GM23338 (cell line): ENCODE data around the gene CCDC169. TPM values are rescaled to one million over a fixed set of nuclear protein-coding genes. Genes with fewer than 3 reads are reported as not detected.
"Not testable (repeated sequence)": the region's sequence is repeated elsewhere in the genome, so short reads cannot be mapped to it uniquely, and the experiment has no call there.

Source experiments
- ATAC-seq: fragments of 200-7000 bp; cut with Tn5 transposase; 3 replicates; pipeline ENCODE4 v1.9.1; 2020
- DNase-seq: peaks from one replicate; pipeline ENCODE4 v3.0.0-alpha.2; 2015; ENCODE audit warnings: low spot score
- H2AFZ ChIP-seq: fragments of 200-600 bp; sonication (generic); 2 replicates; pipeline ENCODE4 v1.8.0; 2016; ENCODE audit warnings: antibody characterized with exemption, mild to moderate bottlenecking, moderate library complexity
- H3F3A ChIP-seq: fragments of 200-600 bp; sonication (generic); replicated peaks from 2 replicates; pipeline ENCODE4 v1.8.0; 2017; ENCODE audit warnings: antibody characterized with exemption, mixed run types, low read depth
- H3K27ac ChIP-seq: fragments of 200-600 bp; sonication (generic); 2 replicates; pipeline ENCODE4 v1.6.1; 2016; ENCODE audit warnings: low read depth
- H3K27me3 ChIP-seq: fragments of 200-600 bp; sonication (generic); 2 replicates; pipeline ENCODE4 v1.8.0; 2016; ENCODE audit warnings: mild to moderate bottlenecking, mixed run types, moderate library complexity; ENCODE audit not compliant: insufficient read depth
- H3K36me3 ChIP-seq: fragments of 200-600 bp; sonication (generic); 2 replicates; pipeline ENCODE4 v1.8.0; 2016; ENCODE audit warnings: mild to moderate bottlenecking; ENCODE audit not compliant: insufficient read depth
- H3K4me1 ChIP-seq: fragments of 200-600 bp; sonication (generic); 2 replicates; pipeline ENCODE4 v1.8.0; 2016; ENCODE audit warnings: mild to moderate bottlenecking, moderate library complexity; ENCODE audit not compliant: insufficient read depth
- H3K4me2 ChIP-seq: fragments of 200-600 bp; sonication (generic); 2 replicates; pipeline ENCODE4 v1.7.1; 2017; ENCODE audit warnings: mixed run types
- H3K4me3 ChIP-seq: fragments of 200-600 bp; sonication (generic); 2 replicates; pipeline ENCODE4 v1.6.1; 2016; ENCODE audit warnings: mixed run types
- H3K79me2 ChIP-seq: fragments of 200-600 bp; sonication (generic); replicated peaks from 2 replicates; pipeline ENCODE4 v1.8.0; 2017; ENCODE audit warnings: mild to moderate bottlenecking; ENCODE audit not compliant: insufficient read depth
- H3K9me2 ChIP-seq: fragments of 200-600 bp; sonication (generic); 2 replicates; pipeline ENCODE4 v1.8.0; 2017; ENCODE audit not compliant: insufficient read depth
- H4K20me1 ChIP-seq: fragments of 200-600 bp; sonication (generic); replicated peaks from 2 replicates; pipeline ENCODE4 v1.8.0; 2017; ENCODE audit warnings: mild to moderate bottlenecking; ENCODE audit not compliant: insufficient read depth
- H3K27ac Mint-ChIP-seq: 2 replicates; pipeline ENCODE4 v1.8.0; 2020; ENCODE audit warnings: inconsistent platforms, mild to moderate bottlenecking, moderate library complexity, mixed read lengths
- H3K27me3 Mint-ChIP-seq: 3 replicates; pipeline ENCODE4 v1.8.0; 2022; ENCODE audit warnings: low read depth, mild to moderate bottlenecking, moderate library complexity, mixed read lengths, inconsistent platforms; ENCODE audit not compliant: insufficient read depth, poor library complexity
- H3K36me3 Mint-ChIP-seq: 3 replicates; pipeline ENCODE4 v1.8.0; 2021; ENCODE audit warnings: low read depth, mild to moderate bottlenecking, inconsistent platforms, moderate library complexity, mixed read lengths
- H3K4me1 Mint-ChIP-seq: 3 replicates; pipeline ENCODE4 v1.8.0; 2020; ENCODE audit warnings: mild to moderate bottlenecking, inconsistent platforms, mixed read lengths
- H3K4me3 Mint-ChIP-seq: 3 replicates; pipeline ENCODE4 v1.8.0; 2021; ENCODE audit warnings: moderate library complexity, mild to moderate bottlenecking, inconsistent platforms, mixed read lengths
- H3K9me3 Mint-ChIP-seq: 3 replicates; pipeline ENCODE4 v1.8.0; 2020; ENCODE audit warnings: moderate library complexity, mild to moderate bottlenecking, inconsistent platforms, mixed read lengths
- EZH2phosphoT487 ChIP-seq: fragments of 200-600 bp; sonication (generic); IDR thresholded peaks from one replicate; pipeline ENCODE4 v1.8.1; 2018; ENCODE audit warnings: antibody characterized with exemption; ENCODE audit not compliant: unreplicated experiment
- POLR2AphosphoS5 ChIP-seq: IDR thresholded peaks from 2 replicates; pipeline ENCODE4 v1.6.1; 2016; ENCODE audit warnings: antibody characterized with exemption, low read depth
- polyA plus RNA-seq: library from polyadenylated mRNA; unstranded; fragments of >200 nt; fragmentation: Nextera tagmentation; extraction: Ambion mirVana; gene quantifications from 2 replicates; pipeline ENCODE4 v1.2.1, GENCODE V29; 2016
- total RNA-seq: library from RNA; depleted of rRNA; stranded (reverse); fragments of >200 nt; shearing (Covaris generic); gene quantifications from 2 replicates; pipeline ENCODE4 v1.2.3, GENCODE V29; 2014
- TF ChIP-seq, protein P1 (sequence below), 2 experiments: fragments of 200-600 bp in 1 of 2; sonication (generic) in 1 of 2; conservative IDR thresholded peaks; 2 replicates each; pipeline versions ENCODE4 v1.5.1 to v1.6.1; 2016 to 2017; ENCODE audit warnings: antibody characterized with exemption in 2 of 2, low read depth in 2 of 2, mild to moderate bottlenecking in 2 of 2, moderate library complexity in 1 of 2
- TF ChIP-seq, protein P2 (sequence below): fragments of 250-450 bp; sonication (Bioruptor Pico); IDR thresholded peaks from 2 replicates; pipeline ENCODE4 v1.5.0; 2020; ENCODE audit warnings: mild to moderate bottlenecking, moderate library complexity

Gene CCDC169
- total and polyA plus RNA-seq, 2 experiments from 2014 or later: 48.5 to 61.2 TPM

DNA sequence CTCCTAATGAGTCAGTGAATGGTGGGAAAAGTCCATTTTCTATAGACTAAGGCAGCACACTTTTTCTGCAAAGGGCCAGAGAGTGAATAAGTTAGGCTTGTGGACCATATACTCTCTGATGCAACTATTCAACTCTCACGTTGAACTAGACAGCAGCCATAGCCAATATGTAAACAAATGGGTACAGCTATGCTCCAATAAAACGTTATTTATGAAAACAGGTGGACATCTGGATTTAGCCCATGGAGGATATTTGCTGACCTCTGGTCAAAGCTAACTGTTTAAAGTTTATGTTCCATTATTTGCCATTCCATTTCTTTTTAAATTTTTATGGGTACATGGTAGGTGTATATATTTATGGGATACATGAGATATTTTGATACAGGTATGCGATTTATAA is 4.7 kb upstream of the CCDC169 start (continued):
- TF ChIP-seq, protein P1, sequence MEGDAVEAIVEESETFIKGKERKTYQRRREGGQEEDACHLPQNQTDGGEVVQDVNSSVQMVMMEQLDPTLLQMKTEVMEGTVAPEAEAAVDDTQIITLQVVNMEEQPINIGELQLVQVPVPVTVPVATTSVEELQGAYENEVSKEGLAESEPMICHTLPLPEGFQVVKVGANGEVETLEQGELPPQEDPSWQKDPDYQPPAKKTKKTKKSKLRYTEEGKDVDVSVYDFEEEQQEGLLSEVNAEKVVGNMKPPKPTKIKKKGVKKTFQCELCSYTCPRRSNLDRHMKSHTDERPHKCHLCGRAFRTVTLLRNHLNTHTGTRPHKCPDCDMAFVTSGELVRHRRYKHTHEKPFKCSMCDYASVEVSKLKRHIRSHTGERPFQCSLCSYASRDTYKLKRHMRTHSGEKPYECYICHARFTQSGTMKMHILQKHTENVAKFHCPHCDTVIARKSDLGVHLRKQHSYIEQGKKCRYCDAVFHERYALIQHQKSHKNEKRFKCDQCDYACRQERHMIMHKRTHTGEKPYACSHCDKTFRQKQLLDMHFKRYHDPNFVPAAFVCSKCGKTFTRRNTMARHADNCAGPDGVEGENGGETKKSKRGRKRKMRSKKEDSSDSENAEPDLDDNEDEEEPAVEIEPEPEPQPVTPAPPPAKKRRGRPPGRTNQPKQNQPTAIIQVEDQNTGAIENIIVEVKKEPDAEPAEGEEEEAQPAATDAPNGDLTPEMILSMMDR (conservative IDR thresholded peaks at IDR 0.05; ENCODE audit: low read depth in 2 of 2): no peak
- TF ChIP-seq, protein P2, sequence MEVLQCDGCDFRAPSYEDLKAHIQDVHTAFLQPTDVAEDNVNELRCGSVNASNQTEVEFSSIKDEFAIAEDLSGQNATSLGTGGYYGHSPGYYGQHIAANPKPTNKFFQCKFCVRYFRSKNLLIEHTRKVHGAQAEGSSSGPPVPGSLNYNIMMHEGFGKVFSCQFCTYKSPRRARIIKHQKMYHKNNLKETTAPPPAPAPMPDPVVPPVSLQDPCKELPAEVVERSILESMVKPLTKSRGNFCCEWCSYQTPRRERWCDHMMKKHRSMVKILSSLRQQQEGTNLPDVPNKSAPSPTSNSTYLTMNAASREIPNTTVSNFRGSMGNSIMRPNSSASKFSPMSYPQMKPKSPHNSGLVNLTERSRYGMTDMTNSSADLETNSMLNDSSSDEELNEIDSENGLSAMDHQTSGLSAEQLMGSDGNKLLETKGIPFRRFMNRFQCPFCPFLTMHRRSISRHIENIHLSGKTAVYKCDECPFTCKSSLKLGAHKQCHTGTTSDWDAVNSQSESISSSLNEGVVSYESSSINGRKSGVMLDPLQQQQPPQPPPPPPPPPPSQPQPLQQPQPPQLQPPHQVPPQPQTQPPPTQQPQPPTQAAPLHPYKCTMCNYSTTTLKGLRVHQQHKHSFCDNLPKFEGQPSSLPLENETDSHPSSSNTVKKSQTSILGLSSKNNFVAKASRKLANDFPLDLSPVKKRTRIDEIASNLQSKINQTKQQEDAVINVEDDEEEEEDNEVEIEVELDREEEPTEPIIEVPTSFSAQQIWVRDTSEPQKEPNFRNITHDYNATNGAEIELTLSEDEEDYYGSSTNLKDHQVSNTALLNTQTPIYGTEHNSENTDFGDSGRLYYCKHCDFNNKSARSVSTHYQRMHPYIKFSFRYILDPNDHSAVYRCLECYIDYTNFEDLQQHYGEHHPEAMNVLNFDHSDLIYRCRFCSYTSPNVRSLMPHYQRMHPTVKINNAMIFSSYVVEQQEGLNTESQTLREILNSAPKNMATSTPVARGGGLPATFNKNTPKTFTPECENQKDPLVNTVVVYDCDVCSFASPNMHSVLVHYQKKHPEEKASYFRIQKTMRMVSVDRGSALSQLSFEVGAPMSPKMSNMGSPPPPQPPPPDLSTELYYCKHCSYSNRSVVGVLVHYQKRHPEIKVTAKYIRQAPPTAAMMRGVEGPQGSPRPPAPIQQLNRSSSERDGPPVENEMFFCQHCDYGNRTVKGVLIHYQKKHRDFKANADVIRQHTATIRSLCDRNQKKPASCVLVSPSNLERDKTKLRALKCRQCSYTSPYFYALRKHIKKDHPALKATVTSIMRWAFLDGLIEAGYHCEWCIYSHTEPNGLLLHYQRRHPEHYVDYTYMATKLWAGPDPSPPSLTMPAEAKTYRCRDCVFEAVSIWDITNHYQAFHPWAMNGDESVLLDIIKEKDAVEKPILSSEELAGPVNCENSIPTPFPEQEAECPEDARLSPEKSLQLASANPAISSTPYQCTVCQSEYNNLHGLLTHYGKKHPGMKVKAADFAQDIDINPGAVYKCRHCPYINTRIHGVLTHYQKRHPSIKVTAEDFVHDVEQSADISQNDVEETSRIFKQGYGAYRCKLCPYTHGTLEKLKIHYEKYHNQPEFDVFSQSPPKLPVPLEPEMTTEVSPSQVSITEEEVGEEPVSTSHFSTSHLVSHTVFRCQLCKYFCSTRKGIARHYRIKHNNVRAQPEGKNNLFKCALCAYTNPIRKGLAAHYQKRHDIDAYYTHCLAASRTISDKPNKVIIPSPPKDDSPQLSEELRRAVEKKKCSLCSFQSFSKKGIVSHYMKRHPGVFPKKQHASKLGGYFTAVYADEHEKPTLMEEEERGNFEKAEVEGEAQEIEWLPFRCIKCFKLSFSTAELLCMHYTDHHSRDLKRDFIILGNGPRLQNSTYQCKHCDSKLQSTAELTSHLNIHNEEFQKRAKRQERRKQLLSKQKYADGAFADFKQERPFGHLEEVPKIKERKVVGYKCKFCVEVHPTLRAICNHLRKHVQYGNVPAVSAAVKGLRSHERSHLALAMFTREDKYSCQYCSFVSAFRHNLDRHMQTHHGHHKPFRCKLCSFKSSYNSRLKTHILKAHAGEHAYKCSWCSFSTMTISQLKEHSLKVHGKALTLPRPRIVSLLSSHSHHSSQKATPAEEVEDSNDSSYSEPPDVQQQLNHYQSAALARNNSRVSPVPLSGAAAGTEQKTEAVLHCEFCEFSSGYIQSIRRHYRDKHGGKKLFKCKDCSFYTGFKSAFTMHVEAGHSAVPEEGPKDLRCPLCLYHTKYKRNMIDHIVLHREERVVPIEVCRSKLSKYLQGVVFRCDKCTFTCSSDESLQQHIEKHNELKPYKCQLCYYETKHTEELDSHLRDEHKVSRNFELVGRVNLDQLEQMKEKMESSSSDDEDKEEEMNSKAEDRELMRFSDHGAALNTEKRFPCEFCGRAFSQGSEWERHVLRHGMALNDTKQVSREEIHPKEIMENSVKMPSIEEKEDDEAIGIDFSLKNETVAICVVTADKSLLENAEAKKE (CRISPR knock-in tag): no peak
- TF ChIP-seq EZH2phosphoT487: no peak

DNA sequence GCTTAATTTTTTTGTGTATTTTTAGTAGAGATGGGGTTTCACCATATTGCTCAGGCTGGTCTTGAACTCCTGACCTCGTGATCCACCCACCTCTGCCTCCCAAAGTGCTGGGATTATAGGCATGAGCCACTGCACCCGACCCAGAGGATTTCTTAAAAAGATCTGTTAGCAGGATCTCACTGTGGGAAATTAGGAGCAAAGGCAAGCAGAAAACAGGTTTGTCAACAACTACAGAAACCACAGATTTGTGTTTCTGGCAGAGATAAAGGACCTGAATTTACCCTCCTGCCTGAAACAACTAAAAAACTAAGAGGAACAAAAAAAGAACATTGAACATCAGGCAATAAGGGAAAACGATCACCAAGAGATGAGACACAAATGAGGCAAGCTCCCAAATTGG is 1.9 kb upstream of the CCDC169 start:
- H3K27ac Mint-ChIP-seq: peak overlapping the region; percentile 63
- peaks cover 13% of the 10 kb centered on the region; the same call in 1 of the 2 replicates for H3F3A ChIP-seq
- H3K36me3 ChIP-seq: peaks cover 10% of the 10 kb centered on the region; the same call in 1 of the 2 replicates
- peaks cover 34% of the 10 kb centered on the region for H3K4me1 Mint-ChIP-seq
- not testable (repeated sequence) for H3K36me3 Mint-ChIP-seq, H3K27me3 ChIP-seq, ATAC-seq, H2AFZ ChIP-seq, H3K9me3 Mint-ChIP-seq, H3K9me2 ChIP-seq, H3K4me3 Mint-ChIP-seq, H4K20me1 ChIP-seq
- TF ChIP-seq POLR2AphosphoS5: 0 out of 2 replicates have a peak, but pooled peaks have one; percentile 19
- peak; percentile 36 for DNase-seq
- H3K79me2 ChIP-seq: peaks cover 27% of the 10 kb centered on the region
- peaks cover 14% of the 10 kb centered on the region for H3K27me3 Mint-ChIP-seq
- H3K27ac ChIP-seq: peak overlapping the region; percentile 94
- peak overlapping the region; percentile 59 for H3K4me2 ChIP-seq
- peak overlapping the region; percentile 20 for H3K4me3 ChIP-seq
- H3K4me1 ChIP-seq: peaks cover 43% of the 10 kb centered on the region
